Measurements from ENCODE around the gene DNAH5. TPM values are rescaled to one million over a fixed set of nuclear protein-coding genes. Genes with fewer than 3 reads are reported as not detected.

Gene DNAH5
- total RNA-seq, 2 experiments from 2014 or later = not detected

DNA sequence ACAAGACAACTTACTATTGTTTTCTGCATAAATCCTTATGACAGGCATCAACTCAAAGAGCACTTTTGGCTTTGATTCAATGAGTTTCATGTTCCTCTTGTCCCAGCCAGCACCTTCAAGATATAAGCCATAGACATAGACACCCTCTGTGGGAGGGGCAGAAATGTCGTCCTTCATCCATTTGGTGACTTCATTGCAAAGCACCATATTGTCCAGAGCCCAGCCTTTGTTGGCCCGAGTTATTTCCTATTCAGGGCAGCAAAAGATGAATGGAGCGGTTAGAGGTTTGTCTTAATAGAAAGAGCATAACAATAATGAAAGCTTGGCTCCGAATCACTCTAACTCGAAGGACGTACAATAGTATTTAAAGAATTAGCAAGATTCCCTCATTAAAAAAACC lies 243.9 kb downstream of the DNAH5 start:
- ATAC-seq (ENCODE audit: low read depth) (no peak), DNase-seq (no peak)
- H3K36me3 Mint-ChIP-seq = no peaks in the 10 kb centered on the region
- peaks cover 2% of the 10 kb centered on the region for H3K9me3 Mint-ChIP-seq
- POLR2A ChIA-PET = no interaction called here
- no peak overlapping the region for H3K27ac Mint-ChIP-seq
- H3K4me3 Mint-ChIP-seq = no peak overlapping the region
- no peaks in the 10 kb centered on the region for H3K27me3 Mint-ChIP-seq
- no peaks in the 10 kb centered on the region for H3K4me1 Mint-ChIP-seq

DNA sequence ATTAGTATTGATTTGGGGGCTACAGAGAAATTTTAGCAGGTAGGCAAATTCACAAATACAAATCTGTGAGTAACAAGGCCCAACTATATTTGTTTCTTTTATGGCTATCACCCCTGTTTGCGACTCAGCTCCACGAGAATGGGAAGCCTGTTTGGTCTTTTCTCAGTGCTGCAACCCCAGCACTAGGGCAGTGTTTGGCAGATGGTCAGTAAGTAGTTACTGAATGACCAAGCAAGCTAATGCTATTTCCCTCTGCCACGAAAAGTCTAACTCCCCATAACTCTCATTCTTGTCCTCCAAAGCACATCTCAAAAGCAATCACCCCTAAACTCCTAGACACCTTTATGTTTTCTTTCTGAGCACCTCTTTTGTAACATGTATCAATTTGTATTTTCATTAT lies 245.6 kb downstream of the DNAH5 start:
- ATAC-seq (ENCODE audit: low read depth) (no peak), DNase-seq (no peak)
- Mint-ChIP-seq H3K27me3 (no peaks in the 10 kb centered on the region), H3K4me1 (no peaks in the 10 kb centered on the region), H3K4me3 (no peak overlapping the region), H3K36me3 (no peaks in the 10 kb centered on the region), H3K9me3 (no peaks in the 10 kb centered on the region), H3K27ac (no peak overlapping the region)
- POLR2A ChIA-PET = no interaction called here

DNA sequence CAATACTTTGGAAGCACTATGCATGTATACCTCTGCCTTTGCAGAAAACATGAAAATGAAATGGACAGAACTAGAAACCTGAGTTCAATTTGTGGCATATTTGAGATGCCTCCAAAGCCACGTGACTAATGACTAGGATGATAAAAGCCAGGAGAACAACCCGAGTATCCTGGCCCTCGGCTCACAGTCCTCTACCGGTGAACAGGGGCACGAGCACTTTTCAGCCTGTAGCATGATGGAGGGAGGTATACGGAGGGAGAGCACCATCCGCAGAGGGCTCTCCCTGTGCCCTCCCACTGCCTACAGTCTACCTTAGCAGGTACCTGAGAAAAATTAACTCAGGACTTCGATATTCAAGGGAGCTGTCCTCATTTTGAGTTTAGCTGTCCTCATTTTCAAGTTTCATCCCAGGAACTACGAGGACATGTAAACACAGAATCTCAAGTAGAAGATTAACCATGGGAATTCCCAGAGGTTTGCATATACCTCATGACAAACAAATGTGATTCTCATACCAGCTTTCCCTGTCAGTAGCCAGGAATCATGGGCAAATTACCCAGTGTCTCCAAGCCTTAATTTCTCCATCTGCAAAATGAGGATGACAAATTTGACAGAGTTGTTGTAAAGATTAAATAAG lies 249.3 kb downstream of the DNAH5 start:
- Mint-ChIP-seq H3K27me3 (no peaks in the 10 kb centered on the region), H3K9me3 (peaks cover 2% of the 10 kb centered on the region), H3K4me3 (no peak overlapping the region), H3K36me3 (no peaks in the 10 kb centered on the region), H3K4me1 (no peaks in the 10 kb centered on the region), H3K27ac (no peak overlapping the region)
- POLR2A ChIA-PET = no interaction called here
- DNase-seq (no peak), ATAC-seq (ENCODE audit: low read depth) (no peak)

DNA sequence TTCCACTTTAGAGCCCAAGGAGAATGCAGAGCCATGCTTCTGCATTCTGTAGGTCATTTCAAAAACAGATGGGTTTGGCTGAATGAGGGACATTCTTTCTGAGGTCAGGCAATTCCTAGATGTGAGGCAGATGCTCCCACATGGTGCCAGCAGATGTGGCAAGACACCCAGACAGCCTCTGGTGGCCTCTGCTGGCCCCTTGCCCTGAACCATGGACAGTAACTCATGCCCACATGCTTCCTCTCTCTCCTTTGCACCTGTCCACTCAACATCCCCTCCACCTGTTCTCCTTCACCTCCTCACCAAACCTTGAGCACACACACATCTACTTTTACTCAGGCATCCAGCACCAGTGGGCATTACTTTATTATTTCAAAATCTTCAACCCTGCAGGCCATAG lies 252.3 kb downstream of the DNAH5 start:
- no peaks in the 10 kb centered on the region for H3K36me3 Mint-ChIP-seq
- no peaks in the 10 kb centered on the region for H3K4me1 Mint-ChIP-seq
- peaks cover 6% of the 10 kb centered on the region for H3K9me3 Mint-ChIP-seq
- H3K27ac Mint-ChIP-seq = no peak overlapping the region
- ATAC-seq (ENCODE audit: low read depth) = no peak
- POLR2A ChIA-PET = no interaction called here
- H3K4me3 Mint-ChIP-seq = no peak overlapping the region
- H3K27me3 Mint-ChIP-seq = no peaks in the 10 kb centered on the region
- DNase-seq = no peak

DNA sequence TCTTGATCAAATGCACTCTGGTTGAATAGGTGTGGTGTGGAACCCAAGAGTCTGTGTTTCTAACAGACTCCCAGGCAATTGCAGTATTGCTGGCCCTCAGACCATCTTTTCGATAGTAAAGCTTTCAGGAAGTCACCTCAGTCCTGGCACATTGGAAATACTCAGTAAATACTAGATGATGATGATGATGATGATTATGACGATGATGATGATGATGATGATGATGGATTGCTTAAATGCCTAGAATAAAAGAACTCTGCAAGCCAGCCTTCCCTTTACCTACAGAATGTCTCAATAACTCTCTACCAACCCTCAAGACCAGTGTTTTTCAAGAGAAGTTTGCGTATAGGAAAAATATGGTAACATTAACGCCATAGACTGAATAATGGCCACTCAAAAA lies 268.0 kb downstream of the DNAH5 start:
- no peaks in the 10 kb centered on the region for H3K36me3 Mint-ChIP-seq

DNA sequence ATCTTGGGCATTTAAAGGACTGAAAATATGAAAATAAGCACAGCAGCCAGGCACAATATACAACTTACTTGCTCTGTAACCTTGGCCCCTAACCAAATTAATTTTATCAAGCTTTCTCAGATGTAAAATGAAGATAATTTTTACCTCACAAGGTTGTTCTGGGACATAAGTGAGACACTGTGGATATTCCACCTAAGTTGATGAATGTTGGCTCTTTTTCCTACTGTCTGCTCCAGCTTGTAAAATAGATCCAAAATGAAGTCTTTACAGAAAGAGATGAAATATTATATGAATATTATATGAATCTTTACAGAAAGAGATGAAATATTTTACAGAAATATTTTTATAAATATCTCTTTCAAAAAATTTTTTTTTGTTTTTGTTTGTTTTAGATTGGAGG lies 270.1 kb downstream of the DNAH5 start:
- Mint-ChIP-seq H3K36me3 (no peaks in the 10 kb centered on the region), H3K9me3 (peaks cover 6% of the 10 kb centered on the region), H3K27me3 (no peaks in the 10 kb centered on the region), H3K4me3 (no peak overlapping the region), H3K27ac (no peak overlapping the region), H3K4me1 (no peaks in the 10 kb centered on the region)
- ATAC-seq (ENCODE audit: low read depth) (no peak), DNase-seq (no peak)
- POLR2A ChIA-PET = no interaction called here

More for the DNA sequence above, 268.0 kb downstream of the DNAH5 start:
- Mint-ChIP-seq H3K9me3 (peaks cover 5% of the 10 kb centered on the region), H3K4me3 (no peak overlapping the region), H3K27me3 (no peaks in the 10 kb centered on the region), H3K27ac (no peak overlapping the region), H3K4me1 (no peaks in the 10 kb centered on the region)
- ATAC-seq (ENCODE audit: low read depth) = no peak
- POLR2A ChIA-PET = no interaction called here
- DNase-seq = no peak

DNA sequence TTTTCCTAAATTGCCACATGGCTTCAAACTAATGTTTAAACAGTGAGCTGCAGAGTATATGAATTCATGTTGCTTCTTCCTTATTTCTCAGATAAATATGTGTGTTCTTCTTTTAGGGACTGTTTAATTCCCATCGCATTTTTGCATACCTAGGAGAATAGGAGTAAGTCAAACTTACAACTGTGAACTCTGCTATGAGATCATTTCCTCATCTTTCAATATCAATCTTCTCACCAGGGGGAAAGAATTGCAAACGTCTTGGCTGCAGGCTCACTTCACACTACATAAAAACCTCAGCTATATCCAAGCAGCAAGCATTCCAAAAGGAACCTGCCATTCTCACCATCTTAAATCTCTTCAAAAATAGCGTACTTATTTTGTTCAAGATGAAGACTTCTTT lies 271.0 kb downstream of the DNAH5 start:
- Mint-ChIP-seq H3K4me1 (no peaks in the 10 kb centered on the region), H3K9me3 (peaks cover 6% of the 10 kb centered on the region), H3K27me3 (no peaks in the 10 kb centered on the region), H3K27ac (no peak overlapping the region), H3K36me3 (no peaks in the 10 kb centered on the region), H3K4me3 (no peak overlapping the region)
- POLR2A ChIA-PET = no interaction called here
- DNase-seq (no peak), ATAC-seq (ENCODE audit: low read depth) (no peak)

DNA sequence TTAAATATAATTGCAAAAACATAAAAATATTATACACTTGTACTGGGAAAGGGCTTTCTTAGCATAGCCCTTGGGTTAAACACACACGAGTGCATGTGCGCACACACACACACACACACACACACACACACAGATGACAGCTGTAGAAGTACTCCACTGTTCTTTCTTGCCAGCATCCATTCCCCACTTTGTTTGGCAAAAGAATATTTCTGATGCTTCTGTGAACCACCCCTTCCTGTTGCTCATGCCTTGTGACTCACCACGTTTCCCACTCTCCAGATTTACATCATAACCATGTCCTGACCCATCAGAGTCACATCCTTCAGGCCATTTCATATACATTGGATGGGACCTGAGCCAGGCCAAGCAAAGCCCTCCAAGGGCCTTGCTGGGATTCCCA lies 280.1 kb downstream of the DNAH5 start:
- H3K9me3 Mint-ChIP-seq = peaks cover 2% of the 10 kb centered on the region
- H3K36me3 Mint-ChIP-seq = no peaks in the 10 kb centered on the region
- ATAC-seq (ENCODE audit: low read depth) (no peak), DNase-seq (no peak)
- no peak overlapping the region for H3K4me3 Mint-ChIP-seq
- POLR2A ChIA-PET = no interaction called here
- H3K4me1 Mint-ChIP-seq = no peaks in the 10 kb centered on the region
- no peak overlapping the region for H3K27ac Mint-ChIP-seq
- no peaks in the 10 kb centered on the region for H3K27me3 Mint-ChIP-seq

DNA sequence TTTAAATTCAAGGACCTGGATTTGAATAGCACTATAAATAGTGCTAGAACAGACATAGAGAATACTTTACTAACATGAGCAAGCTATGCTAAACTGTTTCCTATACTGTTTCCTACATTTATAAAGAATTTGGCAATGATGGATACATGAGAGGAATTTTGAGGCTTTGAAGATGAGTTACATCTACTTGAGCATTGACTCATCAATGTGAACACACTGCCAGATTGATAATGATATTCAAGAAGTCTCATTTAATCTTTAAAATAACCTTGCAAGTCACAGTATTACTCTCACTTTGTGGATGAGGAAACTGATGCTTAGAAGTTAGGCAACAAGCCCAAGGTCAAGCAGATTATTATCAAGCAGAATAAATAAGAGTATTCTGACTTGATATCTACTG lies 281.9 kb downstream of the DNAH5 start:
- Mint-ChIP-seq H3K27ac (no peak overlapping the region), H3K27me3 (no peaks in the 10 kb centered on the region), H3K4me1 (no peaks in the 10 kb centered on the region), H3K4me3 (no peak overlapping the region), H3K36me3 (no peaks in the 10 kb centered on the region), H3K9me3 (peaks cover 2% of the 10 kb centered on the region)
- ATAC-seq (ENCODE audit: low read depth) (no peak), DNase-seq (no peak)
- POLR2A ChIA-PET = no interaction called here

DNA sequence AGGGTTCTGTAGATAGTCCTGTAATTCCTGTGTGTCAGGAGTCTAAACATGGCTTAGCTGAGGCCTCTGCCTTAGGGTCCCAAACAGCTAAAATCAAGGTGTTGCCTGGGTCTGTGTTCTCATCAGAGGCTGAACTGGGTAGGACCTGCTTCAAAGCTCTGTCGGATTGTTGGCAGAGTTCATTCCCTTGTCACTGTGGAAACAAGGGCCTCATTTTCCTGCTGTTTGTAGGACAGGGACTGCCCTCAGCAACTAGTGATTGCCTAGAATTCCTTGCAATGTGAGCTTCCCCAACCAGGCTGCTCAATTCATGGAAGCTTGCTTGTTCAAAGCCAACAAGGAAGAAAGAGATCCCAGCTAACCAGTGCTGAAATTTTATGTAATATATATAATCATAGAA lies 283.2 kb downstream of the DNAH5 start:
- DNase-seq (no peak), ATAC-seq (ENCODE audit: low read depth) (no peak)
- Mint-ChIP-seq H3K27me3 (no peaks in the 10 kb centered on the region), H3K9me3 (peaks cover 2% of the 10 kb centered on the region), H3K4me1 (no peaks in the 10 kb centered on the region), H3K27ac (no peak overlapping the region), H3K4me3 (no peak overlapping the region), H3K36me3 (no peaks in the 10 kb centered on the region)
- POLR2A ChIA-PET = no interaction called here

DNA sequence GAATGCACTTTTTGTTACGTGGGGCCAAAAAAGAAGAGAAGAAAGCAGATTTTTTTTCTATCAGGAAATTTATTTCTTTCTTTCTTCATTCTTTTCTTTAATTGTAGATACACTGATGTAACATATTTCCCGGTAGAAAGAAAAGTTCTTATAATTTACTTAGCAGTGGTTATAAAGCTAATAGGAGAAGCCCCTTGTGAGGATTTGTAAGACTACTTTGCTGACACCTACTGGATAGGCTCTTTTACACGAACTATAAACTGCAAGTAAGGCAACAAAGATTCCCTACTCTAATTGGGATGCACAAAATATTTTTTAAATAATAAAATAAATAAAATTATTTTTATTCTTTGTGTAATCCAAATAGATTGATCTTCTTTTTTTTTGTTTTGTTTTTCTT lies 284.4 kb downstream of the DNAH5 start:
- peaks cover 2% of the 10 kb centered on the region for H3K9me3 Mint-ChIP-seq
- ATAC-seq (ENCODE audit: low read depth) (no peak), DNase-seq (no peak)
- no peak overlapping the region for H3K27ac Mint-ChIP-seq
- POLR2A ChIA-PET = no interaction called here
- H3K27me3 Mint-ChIP-seq = no peaks in the 10 kb centered on the region
- no peaks in the 10 kb centered on the region for H3K36me3 Mint-ChIP-seq
- H3K4me1 Mint-ChIP-seq = no peaks in the 10 kb centered on the region
- no peak overlapping the region for H3K4me3 Mint-ChIP-seq

DNA sequence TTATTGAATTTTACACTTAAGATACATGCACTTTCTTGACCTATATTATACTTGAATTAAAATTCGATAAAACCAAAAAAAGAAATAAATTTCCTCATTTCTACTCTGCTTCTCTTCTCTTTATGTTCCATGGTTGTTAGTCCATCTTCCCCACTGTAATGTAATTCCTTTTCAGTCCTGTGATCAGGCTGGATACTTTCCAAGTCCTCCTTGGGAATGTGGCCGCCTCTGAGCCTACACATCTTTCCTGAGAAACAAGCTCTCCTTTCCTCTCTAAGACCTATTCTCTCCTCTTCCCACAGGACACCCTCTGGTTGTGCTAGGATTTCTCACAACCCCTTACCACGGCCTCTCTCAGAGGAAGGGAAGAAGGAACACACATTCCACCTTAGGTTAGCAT lies 285.1 kb downstream of the DNAH5 start:
- H3K9me3 Mint-ChIP-seq = peaks cover 2% of the 10 kb centered on the region
- no peak overlapping the region for H3K27ac Mint-ChIP-seq
- H3K36me3 Mint-ChIP-seq = no peaks in the 10 kb centered on the region
- POLR2A ChIA-PET = no interaction called here
- H3K27me3 Mint-ChIP-seq = no peaks in the 10 kb centered on the region
- H3K4me1 Mint-ChIP-seq = no peaks in the 10 kb centered on the region
- no peak overlapping the region for H3K4me3 Mint-ChIP-seq
- no peak for DNase-seq
- no peak for ATAC-seq (ENCODE audit: low read depth)

DNA sequence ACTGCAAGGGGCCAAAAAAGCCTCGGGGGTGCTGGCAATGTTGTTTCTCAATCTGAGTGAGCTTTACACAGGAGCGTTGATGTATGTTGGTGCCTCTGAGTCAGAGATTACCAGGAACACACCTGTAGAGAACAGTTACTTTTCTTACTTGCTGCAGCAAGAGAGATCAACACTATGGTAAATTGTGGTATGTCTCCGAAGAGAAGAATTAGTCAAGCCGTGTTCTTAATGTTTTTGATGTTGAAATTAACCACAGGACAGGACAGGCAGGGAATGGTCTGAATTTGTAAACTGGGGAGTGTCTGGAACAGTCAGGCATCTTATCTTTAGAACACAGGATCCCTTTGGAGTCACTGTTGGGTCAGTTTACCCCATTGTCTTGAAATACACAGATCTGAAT lies 285.7 kb downstream of the DNAH5 start:
- Mint-ChIP-seq H3K4me3 (no peak overlapping the region), H3K27me3 (no peaks in the 10 kb centered on the region), H3K27ac (no peak overlapping the region), H3K36me3 (no peaks in the 10 kb centered on the region), H3K4me1 (no peaks in the 10 kb centered on the region), H3K9me3 (peaks cover 2% of the 10 kb centered on the region)
- DNase-seq (no peak), ATAC-seq (ENCODE audit: low read depth) (no peak)
- POLR2A ChIA-PET = no interaction called here

DNA sequence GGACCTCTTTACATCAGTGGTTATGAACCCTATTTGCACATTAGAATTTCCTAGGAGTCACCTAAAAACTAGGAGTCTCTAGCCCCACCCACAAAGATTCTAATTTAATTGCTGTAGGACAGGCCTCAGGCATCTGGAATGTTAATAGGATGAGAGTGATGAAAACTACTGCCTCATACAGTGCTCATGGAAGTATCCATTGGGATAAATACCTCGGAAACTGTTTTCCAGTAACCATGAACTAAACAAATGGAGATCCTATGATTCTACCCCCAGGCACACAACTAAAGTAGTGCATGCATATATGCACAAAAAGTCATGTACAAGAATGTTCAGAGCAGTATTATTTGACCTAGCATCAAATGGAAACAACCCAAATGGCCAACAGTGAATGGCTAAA lies 286.3 kb downstream of the DNAH5 start:
- Mint-ChIP-seq H3K4me1 (no peaks in the 10 kb centered on the region), H3K9me3 (peaks cover 2% of the 10 kb centered on the region), H3K27ac (no peak overlapping the region), H3K36me3 (no peaks in the 10 kb centered on the region), H3K27me3 (no peaks in the 10 kb centered on the region), H3K4me3 (no peak overlapping the region)
- DNase-seq = no peak
- ATAC-seq (ENCODE audit: low read depth) = no peak
- POLR2A ChIA-PET = no interaction called here

DNA sequence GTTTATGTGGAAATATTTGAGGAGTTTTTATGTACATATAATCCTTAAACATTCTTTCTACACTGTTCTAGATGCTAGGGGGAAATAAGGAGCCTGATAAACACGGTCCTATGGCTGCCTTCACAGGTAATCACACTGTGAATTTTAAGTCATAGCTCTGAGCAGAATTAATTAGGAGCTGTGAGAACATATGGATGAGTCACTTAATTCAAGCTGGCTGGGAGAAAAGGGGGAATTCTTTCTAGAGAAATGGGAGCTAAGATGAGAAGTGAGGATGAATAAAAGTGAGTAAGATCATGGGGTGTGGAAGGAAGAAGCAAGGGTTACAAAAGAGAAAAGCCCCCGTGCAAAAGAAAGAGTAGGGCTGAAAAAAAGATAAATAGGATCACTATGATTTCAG lies 290.8 kb downstream of the DNAH5 start:
- POLR2A ChIA-PET = no interaction called here
- H3K4me1 Mint-ChIP-seq = no peaks in the 10 kb centered on the region
- H3K4me3 Mint-ChIP-seq = no peak overlapping the region
- no peaks in the 10 kb centered on the region for H3K36me3 Mint-ChIP-seq
- H3K27me3 Mint-ChIP-seq = no peaks in the 10 kb centered on the region
- ATAC-seq (ENCODE audit: low read depth) (no peak), DNase-seq (no peak)
- H3K9me3 Mint-ChIP-seq = no peaks in the 10 kb centered on the region
- no peak overlapping the region for H3K27ac Mint-ChIP-seq

Measured in activated naive CD8-positive, alpha-beta T cell treated with anti-CD3 and anti-CD28 coated beads, Interleukin-2, amount 10 ng/mL, durations not matched to agents 7 days and 5 days (primary cell).